HG03442 (cell line): ENCODE results near the gene MMP13.
"Not testable (repeated sequence)": the region's sequence is repeated elsewhere in the genome, so short reads cannot be mapped to it uniquely, and the experiment has no call there.

Experiments
- ATAC-seq: cut with Tn5 transposase; IDR thresholded peaks from one replicate; pipeline ENCODE4 v1.9.1; 2021; ENCODE audit warnings: mild to moderate bottlenecking, moderate library complexity; ENCODE audit not compliant: unreplicated experiment

Gene MMP13

DNA sequence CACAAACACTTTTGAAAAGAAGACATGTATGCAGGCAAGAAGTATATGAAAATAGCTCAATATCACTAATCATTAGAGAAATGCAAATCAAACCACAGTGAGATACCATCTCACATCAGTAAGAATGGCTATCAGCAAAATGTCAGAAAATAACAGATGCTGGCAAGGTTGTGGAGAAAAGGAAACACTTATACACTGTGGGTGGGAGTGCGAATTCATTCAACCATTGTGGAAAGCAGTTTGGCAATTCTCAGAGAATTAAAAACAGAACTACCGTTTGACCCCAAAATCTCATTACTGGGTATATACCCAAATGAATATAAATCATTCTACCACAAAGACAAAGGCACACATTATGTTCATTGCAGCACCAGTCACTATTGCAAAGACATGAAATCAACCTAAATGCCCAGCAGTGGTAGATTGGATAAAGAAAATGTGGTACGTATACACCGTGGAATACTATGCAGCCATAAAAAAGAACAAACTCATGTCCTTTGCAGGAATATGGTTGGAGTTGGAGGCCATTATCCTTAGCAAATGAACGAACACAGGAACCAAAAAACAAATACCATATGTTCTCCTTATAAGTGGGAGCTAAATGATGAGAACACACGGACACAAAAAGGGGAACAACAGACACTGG lies 18.5 kb downstream of the MMP13 start:
- ATAC-seq = no peak

DNA sequence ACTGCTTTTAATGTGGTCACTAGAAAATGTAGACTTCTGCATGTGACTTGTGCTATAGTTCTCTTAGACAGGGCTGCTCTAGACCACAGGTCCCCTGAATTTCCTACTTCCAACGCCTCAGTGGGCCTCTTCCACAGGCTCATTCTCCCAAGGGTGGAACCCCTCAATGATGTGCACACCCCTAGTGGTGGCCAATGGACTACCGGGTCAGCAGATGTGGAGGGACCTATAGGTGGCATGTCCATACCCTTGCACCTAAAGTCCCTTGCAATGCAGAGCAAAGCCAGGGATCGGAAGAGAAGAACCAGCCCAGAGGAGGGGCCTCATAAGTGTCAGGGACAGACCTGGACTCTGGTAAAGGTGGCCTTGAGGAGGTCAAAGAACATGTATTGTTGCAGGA lies 20.0 kb downstream of the MMP13 start:
- ATAC-seq = no peak

DNA sequence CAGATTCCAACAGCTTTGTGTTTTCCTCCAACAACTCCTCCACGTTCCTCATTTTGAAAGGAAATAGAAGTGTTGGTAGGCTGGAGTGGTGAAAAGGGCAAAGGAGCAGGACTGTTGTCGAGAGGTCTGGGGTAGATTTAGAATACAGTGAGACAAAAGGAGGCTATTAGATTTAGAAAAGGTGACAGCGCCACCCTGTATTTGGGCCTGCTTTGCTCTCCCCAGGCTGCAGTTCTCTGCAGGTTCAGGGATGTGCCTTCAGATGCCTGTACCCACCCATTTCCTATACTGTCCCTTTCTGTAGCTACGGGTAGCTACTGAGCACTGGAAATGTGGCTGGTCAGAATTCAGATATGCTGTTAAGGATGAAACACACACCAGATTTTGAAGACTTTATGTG lies 20.8 kb downstream of the MMP13 start:
- no peak for ATAC-seq

DNA sequence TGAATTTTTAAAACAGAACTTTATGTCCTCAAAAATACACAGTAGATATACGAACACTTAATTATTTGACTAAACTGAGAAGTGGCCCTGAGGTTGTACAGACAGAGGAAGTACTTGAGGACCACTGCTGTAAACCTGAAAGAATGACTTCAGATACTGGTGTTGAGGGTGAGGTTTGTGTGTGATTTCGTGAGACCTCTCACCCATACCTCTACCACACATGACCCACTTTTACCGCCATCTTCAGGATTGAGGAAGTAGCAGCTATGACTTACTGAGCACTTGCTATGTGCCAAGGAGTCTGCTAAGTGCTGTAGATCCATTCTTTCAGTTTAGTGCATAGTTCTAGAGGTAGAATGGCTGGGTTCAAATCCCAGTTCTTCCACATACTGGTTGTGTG lies 21.9 kb downstream of the MMP13 start:
- peak; percentile 57 for ATAC-seq

DNA sequence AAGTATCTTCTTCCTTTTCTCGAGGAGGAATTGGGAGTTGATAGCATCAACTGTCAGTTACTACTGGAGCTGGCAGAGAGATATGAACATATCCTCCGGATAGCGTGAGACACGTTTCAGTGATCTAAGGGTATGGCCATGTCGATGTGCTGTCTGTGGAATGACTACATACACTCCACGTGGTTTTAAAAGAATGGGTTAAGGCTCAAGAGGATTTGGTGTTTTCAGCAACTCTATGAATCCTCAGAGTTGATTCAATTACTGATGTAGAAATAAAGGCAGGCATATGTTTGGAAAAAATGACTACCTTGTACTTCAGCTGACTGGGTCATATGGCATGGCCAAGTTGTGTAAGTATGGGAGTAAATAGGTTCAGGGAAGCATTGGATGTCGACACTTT lies 22.9 kb downstream of the MMP13 start:
- ATAC-seq = no peak

DNA sequence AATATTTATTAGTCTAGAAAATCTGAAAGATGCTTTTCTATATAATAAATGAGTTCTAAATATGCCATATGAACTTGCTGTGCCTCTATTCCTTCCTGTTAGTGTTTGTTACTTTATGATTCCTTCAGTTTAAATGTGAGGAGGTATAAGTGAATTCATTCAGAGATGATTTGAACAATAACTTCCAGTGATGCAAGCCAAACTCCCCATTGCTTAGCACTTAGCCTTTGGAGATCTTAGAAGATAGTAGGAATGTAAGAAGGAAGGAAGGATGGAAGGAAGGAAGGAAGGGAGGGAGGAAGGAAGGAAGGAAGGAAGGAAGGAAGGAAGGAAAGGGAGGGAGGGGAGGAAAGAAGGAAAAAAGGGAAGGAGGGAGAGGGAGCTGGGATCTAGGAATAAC lies 25.1 kb downstream of the MMP13 start:
- no peak for ATAC-seq

DNA sequence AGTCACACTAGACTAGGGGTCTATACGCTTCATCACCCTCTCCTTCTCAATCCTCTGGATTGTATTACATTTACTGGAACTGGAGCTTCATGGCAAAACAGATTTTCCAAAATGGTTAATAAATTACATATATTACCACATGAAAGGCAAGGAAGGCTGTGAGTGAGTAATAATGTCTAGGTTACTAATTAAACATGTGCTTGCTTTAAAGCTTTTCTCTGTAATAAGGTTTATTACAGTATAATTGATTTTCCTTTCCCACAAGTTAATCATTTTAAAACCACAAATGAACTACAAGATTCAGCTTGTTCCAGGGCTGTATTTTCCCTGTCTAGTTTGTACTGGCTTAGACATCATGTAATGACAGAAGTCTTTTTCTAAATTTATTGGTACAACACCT lies 25.6 kb downstream of the MMP13 start:
- ATAC-seq = no peak

DNA sequence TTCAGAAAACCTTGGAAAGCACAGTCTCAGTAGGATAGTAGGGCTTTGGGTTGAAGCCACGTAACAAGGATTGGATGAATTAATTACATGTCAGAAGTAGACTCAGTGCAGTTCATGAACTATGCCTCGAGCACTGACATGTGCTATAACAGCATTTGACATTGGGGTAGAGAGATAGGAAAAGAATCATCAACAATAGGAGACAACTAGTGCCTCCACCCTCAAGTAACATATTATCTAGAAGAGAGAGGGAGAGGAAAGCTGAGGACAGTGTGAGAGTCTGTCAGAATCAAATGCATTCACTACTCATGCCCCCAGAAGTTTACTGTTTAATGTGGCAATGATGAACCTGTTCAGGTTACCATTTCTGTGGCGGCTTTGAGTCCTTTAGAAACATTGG lies 26.4 kb downstream of the MMP13 start:
- ATAC-seq = no peak

DNA sequence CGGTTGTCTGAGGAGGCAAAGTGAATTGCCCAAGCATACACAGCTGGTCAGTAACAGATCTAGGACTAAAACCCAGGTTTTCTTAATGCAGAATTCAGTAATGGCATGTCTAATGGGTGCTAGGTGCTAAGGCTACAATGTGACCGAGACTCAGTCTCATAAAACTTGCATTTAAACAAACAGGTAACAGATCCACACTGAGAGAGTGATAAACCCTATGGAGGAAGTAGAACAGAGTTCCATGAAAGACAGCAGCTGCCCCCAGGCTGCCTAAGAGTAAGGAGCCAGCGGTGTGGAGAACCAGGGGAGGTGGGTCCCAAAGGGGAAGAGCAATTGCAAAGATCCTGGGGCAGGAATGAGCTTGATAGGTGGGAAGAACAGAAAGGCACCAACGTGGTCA lies 27.3 kb downstream of the MMP13 start:
- ATAC-seq = no peak

DNA sequence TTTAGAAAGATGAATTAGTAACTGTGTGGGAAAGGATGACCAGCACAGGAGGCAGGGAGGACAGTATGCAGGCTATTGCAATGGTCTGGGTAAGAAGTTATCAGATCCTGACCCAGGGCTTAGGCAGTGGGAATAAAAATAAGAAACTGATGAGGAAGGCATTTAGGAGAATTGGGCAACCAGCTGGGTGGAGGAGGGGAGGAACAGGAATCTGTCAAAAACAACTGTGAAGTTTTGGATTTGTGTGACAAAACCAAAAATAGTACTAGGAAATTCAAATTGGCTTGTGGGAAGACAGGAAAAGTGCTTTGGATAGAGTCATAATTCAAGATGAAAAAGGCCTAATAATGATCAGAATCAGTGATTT lies 27.9 kb downstream of the MMP13 start:
- no peak for ATAC-seq

DNA sequence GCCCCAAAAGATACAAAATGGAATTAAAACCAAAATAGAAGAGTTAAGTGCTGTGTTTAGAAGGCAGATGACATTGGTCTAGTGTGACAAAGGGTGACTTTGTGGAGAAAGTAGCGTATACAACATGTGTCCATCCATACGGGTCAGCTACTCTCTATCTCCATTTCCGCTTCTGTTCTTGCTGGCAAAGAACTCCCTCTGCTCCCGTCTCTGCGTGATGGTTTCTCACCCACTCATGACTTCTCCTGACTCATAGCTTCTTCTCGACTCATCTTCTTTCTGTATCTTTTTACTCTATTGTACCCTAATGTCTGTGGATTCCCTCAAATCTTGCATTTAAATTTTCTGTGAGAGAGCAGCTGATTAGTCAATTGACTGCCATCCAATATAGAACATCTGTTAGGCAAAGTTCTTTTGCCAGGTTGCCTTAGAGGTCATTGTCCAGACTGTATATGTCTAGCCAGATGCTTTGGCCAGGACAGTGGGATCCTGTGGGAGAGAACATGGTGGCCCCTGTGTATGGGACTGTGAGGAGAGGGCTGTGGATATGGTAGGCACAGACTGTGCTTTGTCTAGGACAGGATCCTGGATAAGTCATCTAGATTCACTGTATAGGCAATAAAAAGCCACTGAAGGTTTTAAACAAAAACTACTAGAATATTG lies 28.4 kb downstream of the MMP13 start:
- no peak for ATAC-seq

DNA sequence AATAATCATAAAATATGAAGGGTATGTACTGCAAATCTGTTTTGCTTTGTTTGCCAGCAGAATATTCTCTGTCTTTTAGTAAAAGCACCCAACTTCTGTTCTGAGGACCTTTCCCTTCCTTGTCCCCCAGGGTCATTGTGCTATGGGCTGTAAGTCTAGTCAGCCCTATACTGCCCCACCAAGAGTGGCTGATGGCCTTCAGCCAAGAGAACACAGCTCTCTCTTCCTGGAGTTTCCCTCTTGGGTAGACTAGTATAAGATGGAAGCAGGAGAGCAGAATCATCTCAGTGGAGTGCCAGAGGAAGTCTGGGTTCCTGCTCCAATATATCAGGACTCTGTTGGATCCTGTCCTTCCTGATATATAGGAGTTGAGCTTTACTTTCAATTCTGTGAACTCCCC lies 29.0 kb downstream of the MMP13 start:
- no peak for ATAC-seq

DNA sequence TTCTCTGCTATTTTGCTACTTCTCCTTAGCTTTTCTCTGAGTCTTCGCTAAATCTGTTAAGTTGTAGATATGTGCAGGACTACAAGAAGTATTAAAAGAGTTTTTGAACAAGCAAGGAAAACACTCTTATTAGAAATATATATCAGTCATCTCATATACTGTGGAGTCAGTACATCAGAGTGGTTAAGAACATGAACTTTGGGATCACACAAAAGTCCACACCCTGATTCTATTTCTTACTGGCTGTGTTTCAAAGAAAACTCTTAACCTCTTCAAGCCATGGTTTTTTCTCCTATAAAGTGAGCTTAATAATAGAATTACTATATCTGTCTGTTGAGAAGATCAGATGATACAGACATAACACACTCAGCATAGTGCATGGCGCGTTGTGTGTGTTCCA lies 29.5 kb downstream of the MMP13 start:
- no peak for ATAC-seq

DNA sequence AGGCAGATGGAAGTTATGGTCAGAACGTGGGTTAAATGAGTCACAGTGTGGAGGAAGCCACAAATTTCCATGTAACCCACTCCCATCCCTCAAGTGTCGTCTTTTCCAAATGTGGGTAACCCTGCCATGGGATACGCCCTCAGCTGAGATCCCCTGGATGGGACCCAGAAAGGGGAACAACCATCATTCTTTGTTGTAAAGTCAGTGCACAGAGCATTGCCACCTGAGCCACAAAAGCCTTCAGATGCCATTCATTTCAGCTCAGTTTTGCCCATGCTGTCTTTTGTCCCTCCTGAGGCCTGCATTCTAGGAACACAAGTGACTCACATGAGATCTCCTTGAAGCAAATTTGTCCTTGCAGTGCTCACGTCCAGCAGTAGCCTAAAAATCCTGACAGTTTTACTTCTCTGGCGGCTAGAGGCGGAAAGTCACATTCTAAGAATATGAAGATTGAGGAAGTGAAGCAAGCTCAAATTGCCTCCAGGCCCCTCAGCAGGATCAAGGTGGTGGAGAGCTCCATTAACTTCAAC lies 30.6 kb downstream of the MMP13 start:
- no peak for ATAC-seq

DNA sequence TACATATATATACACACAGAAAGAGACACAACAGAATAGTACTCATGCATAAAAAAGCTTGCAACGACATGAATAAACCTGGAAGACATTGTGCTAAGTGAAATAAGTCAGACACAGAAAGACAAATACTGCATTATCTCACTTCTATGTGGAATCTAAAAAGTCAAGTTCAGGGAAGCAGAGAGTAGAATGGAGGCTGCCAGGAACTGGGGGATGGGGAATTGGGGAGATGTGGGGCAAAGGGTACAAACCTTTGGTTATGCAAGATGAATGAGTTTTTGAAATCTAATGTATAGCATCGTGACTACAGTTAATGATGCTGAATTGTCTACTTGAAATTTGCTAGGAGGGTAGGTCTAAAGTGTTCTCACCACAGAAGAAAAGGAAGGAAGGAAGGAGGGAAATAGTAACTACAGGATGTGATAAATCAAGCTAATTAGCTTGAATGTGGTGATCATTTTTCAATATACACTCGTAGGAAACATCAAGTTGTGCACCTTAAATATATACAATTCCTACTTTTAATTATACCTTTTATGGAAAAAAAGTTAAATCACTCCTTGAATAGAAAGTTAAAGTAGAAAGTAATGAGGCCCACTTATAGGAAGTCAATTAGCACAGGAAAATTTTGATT lies 33.8 kb downstream of the MMP13 start:
- ATAC-seq = no peak

DNA sequence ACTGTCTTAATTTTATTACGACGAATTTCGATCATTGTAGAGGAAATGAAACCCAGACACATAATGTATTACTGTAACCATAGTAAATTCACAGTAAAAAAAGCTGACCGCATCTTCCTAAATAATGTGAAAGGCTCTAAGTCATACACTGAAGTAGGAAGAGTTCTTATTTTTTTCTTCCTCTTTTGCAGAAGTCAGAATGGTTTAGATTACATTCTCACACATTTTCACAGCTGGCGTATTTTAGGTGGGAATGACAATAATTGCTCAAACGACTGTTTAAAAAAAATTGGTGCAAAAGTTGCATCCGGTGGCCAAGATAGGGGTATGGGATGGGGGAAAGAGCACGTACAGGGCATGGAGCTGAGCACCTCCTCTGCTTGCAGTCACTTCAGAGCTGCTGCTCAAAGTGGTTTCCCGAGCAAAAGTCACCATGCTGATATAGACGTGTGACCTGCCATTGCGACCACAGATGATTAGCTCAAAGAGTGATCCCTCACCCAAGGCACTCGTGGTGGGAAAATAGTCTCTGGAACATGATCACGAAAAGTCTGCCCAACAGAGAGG lies 35.3 kb downstream of the MMP13 start:
- peak; percentile 95 for ATAC-seq

DNA sequence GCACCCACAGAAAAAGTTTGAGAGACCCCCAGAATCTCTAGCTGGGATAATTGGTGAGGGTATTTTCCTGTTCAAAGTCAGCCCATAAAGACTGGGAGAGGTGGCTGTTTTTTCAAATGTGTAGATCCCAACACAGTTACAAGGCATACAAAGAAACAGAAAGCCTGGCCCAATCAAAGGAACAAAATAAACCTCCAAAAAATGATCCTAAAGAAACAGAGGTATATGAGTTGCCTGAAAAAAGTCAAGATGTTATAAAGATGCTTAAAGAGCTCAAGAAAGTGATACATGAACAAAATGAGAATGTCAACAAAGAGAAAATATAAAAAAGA lies 40.5 kb downstream of the MMP13 start:
- no peak for ATAC-seq

DNA sequence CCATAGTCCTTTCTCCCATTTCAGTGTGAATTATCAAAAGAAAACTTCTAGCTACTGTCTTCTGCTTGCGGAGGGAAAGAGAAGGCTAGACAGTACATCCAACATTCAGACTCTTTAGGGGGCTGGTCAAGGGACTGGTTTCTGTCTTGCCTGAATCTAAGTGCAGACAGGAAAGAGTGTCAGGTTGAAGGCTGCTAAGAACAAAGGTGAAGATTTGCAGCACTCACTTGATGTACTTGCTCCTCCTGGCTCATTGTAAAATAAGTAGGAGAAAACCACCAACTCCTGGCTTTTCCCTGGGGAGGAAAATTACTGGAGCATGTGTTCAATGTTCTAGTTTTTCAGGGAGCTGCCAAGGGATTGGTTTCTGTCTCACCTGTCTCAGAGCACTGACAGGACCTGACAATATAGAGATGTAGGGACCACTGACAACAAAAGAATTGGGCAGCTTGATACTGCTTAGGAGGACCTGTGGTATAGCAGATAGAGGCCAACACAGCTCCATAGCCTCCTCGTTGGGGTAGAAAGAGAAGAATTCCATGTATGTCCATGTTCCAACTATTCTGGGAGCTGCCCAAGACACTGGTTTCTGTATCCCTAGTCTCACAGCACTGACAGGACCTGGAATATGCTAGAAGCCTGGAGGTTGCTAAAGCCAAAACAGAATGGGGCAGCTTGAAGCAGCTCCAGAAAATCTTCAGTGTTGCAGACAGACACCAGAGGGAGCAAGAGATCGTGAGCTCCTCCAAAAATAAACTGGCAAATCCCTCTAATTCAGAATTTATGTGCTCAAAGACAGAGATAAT lies 41.1 kb downstream of the MMP13 start:
- ATAC-seq = no peak

DNA sequence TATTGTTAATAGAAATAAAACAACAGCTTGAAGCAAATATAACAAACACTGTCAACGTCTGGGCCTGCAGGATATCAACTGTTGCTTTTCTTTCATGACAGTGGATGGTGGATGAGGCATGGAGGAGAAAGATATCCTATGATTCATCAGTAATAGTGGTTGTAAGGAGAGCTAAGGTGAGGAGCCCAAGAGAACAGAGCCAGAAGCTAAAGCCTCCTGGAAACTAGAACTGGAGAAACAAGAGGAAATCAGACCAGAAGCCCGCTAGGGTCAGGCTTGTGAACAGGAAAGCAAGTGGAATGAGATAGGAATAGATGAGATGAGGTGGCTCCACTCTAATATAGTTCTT lies 43.1 kb downstream of the MMP13 start:
- ATAC-seq = no peak

DNA sequence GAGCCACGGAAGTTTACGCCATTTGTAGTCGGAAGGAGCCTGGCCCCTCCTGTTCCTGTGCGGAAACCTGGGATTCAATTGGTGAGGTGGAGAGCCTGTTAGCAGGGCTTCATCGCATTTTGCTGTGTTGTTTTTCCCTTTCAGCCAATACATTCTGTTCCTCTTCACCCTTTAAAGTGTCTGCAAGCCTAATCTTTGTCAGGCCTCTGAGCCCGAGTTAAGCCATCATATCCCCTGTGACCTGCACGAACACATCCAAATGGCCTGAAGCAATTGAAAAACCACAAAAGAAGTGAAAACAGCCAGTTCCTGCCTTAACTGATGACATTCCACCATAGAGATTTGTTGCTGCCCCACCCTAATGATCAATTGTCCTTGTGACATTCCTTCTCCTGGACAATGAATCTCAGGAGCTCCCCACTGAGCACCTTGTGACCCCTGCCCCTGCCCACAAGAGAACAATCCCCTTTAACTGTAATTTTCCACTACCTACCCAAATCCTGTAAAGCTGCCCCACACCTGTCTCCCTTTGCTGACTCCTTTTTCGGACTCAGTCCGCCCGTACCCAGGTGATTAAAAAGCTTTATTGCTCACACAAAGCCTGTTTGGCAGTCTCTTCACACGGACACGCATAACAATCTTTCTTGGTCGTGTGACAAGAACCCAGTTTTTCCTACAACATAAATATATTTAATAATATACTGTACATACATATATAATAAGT lies 43.6 kb downstream of the MMP13 start:
- no peak for ATAC-seq

DNA sequence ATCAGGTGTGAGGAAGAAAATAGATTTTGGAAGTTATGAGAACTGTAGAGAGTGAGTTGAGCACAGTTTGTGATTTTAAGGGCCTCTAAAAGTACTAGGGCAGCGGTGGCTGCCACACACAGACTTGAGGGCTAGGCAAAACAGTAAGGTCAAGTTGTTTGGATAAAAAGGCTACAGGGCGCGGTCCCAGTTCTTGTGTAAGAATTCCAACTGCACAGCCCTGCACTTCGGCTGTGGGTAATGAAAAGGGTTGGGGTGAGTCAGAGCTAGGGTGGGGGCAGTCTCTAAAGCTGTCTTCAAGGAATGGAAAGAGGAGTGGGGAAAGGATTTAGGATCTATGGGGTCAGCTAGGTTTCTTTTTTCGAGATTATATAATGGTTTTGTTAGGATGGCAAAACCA lies 49.7 kb downstream of the MMP13 start:
- not testable (repeated sequence) for ATAC-seq
